Stimulated activated CD4-positive, alpha-beta T cell treated with anti-CD3 and anti-CD28 coated beads, Interleukin-2, amount 100 ng/mL, for 24 hours (primary cell): ENCODE measurements around the gene PODXL.
"Not testable (repeated sequence)": the region's sequence is repeated elsewhere in the genome, so short reads cannot be mapped to it uniquely, and the experiment has no call there.

Source experiments
- DNase-seq, 2 donors: peaks; one replicate each; pipeline ENCODE4 v3.0.0-alpha.2; 2020

The PODXL gene

GRCh38 chr7:131488361-131488760 is 68.1 kb downstream of the PODXL start:
- DNase-seq: no peak

DNA sequence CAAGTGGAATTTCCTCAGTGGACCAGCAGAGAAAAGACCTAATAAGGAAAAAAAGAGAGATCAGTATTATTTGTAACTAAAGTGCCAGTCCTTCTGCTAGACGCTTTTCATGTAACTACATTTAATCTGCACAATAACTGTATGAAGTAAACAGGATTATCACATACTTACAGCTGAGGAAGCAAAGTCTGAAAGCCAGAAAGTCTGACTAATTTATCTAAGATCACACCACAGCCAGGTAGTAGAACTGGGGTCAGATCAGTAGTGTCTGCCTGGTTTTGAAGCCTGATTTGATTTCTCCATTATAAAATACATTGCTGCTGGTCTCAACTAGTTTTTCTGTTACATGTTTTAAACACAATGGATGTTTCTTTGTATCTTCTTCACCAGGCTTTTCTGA is 69.2 kb downstream of the PODXL start:
- DNase-seq: no peak

GRCh38 chr7:131486346-131486745 is 70.1 kb downstream of the PODXL start:
- DNase-seq: no peak

DNA sequence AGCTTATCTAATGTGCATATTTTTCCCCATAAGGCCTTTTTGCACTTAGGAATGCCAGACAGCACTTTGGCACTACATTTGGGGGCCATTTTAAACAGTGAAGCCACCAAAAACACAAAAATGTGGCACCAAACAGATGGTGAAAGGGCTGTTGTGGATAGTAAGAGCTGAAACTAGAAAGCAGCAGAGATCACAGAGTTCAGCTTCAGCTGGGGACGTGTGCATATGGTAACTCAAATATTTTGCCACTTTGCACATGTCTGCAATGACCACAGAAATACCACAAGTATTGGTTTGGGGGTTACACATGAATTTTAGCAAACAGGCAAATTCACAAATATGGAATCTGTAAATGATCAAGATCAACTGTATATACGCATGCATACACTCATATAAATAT is 72.8 kb downstream of the PODXL start:
- no peak for DNase-seq

- no peak for DNase-seq
Measured at GRCh38 chr7:131482800-131483199, 73.6 kb downstream of the PODXL start.

DNA sequence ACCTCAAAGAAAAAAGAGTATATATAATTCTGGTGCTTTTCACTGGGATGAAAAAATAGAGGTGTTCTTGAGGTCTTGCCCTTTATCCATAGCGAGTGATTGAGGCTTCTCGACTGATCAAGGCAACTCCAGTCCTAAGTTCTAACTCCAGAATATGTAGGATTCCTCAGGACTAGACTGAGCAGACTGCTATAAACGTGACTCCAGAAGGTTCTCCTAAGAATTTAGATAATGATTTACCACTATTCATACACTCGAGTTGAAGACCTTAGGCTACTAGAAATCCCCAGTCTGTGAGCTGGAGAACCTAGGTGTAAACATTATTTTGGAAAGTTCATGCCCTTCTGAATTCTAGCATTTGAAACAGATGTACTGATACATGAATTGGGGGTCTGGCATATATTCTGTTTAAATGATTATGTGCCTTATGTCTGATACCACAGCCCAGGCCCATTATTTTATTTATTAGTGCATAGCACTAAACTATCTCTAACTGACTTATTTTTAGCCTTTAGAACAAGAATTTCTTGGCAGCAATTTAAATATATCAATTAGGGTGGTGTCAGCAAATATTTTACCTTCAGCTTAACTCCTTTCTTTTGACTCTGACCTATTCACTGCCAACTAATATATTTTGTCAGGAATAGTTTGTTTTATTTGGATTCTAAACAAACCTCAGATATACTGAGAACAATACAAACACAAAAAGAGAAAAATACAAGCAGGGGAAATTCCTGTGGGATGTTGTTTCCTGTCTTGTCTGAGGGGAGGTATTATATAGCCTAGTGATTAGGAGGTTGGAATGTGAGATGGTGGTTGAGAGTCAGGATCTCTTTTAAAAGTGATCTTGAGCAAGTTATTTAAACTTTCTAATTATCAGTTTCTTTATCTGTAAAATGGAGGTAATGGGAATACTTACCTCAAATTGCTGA is 75.8 kb downstream of the PODXL start:
- no peak for DNase-seq

GRCh38 chr7:131476740-131477139 is 79.7 kb downstream of the PODXL start:
- DNase-seq: no peak

DNA sequence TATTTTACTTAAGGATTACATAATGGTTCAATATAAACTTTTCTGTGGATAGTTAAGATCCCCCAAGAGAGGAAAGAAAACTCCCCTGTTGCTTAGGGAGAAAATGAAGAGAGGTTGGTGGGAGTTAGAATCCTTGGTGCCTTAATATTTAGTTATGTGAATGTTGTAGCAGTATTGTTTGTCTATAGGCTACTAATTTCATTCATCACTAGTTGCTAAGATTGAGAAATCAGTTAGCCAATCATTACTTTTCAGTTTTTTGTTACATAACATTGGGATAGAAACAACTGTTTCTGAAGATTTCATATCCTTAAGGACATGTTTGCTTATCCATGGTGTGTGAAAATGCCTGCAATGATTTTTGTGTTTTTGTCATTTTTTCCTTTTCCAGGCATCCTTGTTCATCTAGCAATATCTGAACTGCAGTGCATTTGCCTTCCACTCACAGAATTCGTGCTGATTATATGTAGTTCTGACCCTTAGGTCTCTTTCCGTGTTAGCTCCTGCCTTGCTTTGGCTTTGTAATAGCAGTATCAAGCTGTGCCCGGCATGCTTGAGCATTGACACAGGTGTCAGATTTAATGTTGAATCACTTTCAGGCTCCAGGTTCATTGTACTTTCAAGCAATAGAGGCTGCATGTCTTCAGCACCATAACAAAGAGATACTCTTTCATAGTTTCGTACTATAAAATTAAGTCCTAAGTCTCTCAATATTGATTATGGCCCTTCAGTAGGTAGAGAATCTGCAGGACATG is 85.0 kb downstream of the PODXL start:
- DNase-seq: no peak

GRCh38 chr7:131467788-131468187 is 88.6 kb downstream of the PODXL start:
- no peak for DNase-seq

DNA sequence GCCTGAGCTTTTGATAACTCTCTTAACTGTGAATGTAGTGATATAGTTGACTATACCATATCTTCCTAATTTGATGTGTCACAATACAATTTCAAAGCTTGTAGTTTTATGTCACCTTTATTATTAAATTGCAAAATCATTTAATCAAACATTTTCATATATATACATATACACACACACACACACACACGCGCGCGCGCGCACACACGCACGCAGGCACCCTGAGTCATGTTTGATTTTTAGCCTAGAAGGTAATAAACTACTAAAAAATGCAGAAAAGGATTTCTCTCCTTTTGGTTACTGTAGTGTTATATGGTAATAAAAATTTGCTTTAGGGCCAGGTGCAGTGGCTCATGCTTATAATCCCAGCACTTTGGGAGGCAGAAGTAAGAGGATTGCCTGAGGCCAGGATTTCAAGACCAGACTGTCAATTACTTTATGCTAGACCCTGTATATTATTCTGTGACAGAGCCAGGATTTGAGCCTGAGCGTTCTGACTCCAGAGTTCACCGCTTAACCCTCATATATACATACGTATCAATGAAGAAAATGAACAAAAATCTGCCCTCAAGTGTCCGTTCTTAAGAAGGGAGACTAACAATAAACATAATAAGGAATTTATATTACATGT is 89.6 kb downstream of the PODXL start:
- no peak for DNase-seq

GRCh38 chr7:131462715-131463114 is 93.7 kb downstream of the PODXL start:
- DNase-seq: not testable (repeated sequence)

DNA sequence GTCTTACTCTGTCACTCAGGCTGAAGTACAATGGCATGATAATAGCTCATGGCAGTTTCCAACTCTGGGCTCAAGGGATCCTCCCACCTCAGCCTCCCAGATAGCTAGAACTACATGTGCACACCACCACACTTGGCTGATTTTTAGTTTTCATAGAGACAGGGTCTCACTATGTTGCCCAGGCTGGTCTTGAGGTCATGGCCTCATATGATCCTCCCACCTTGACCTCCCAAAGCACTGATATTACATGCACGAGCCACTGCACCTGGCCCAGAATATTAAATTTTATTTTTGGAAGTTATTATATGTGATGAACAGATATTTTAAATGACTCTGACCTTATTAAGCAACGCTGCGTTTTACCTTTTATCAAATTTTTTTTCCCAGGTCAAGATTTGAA is 94.4 kb downstream of the PODXL start:
- DNase-seq: no peak

GRCh38 chr7:131459256-131459655 is 97.2 kb downstream of the PODXL start:
- no peak for DNase-seq

DNA sequence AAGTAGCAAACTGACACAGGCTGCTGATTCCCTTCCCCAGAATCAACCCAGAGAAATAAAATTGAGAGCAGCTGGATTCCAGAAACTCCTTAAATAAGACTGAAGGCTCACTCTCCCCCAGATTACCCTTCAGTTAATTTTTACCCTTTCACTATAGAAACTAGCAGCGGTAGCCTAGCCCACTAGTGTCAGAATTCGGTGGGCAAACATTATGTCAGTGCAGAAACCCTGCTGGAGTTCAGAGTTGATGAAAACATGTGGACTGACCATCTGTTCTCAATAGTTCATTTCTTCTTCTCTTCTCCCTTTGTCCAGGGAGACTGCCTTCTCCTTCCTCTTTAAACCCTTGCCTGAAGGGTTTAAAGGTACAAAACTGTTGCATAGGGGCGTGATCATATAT is 100.1 kb downstream of the PODXL start:
- DNase-seq: no peak

DNA sequence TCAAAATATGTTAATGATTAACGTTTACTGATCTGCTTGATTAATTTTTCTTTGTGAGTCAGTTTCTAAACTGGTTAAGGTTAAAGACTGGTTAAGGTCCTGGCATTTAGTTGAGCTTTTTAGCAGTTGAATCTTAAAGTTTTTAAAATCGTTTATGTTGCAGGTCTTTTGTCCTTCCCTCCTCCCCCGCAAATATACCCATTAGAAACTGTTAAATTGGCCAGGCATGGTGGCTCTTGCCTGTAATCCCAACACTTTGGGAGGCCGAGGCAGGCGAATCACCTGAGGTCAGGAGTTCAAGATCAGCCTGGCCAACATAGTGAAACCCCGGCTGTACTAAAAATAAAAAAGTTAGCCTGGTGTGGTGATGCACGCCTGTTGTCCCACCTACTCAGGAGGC is 100.9 kb downstream of the PODXL start:
- no peak for DNase-seq

DNA sequence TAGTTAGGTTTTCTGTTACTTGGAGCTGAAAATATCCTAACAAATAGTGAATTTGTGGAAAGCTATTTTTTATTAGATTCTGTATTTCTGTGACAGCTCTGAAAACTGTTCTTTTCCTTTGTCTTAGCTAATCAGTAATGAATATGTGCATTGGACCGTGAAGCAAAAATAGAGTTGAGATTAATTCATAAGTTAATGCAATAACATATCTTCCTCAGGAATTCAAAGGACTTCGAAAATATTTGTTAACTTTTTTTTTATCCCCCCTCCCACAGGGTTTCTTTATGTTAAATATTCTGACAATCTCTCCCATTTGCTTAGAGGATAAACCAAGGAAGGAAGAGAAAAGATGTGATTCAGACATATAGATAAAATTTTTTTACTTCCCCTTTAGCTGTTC is 101.4 kb downstream of the PODXL start:
- DNase-seq: no peak

DNA sequence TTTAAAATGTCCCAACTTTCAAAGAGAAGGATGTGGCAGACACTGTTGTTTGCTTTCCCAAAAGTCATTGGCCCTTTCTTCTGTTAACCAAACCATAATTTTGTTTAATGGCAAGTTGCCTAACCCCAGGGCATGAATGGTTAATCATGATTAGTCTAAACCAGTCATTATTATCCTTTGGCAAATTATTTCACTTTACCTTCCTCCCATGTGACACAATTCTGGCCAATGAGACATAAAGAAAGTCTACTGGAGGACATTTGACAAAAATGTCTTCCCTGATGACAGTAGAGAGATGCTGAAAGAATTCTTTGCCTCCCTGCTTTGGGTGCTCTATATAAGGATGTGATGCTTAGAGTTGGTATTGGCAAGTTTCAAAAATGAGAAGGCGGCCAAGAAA is 101.9 kb downstream of the PODXL start:
- no peak for DNase-seq
